Panc1 (cell line): ENCODE results near the gene IQGAP1. TPM values are rescaled to one million over a fixed set of nuclear protein-coding genes. Genes with fewer than 3 reads are reported as not detected.

Source experiments
- ATAC-seq: fragments of 200-7000 bp; cut with Tn5 transposase; 2 replicates; pipeline ENCODE4 v1.9.1; 2020; ENCODE audit warnings: mild to moderate bottlenecking, moderate library complexity
- BruUV-seq: library from RNA; stranded (reverse); fragments of 400-500 nt; replicated peaks from 2 replicates; lab custom pipeline; 2021; lab: Mats Ljungman, UMichigan
- CTCF ChIA-PET: fragments of 300-600 bp; sonication (Branson Sonifier 250); formaldehyde crosslinking; loops from one replicate; lab custom pipeline; 2022; ENCODE audit warnings: antibody characterized with exemption; lab: Charles Lee
- POLR2A ChIA-PET: fragments of 300-600 bp; sonication (Branson Sonifier 250); formaldehyde crosslinking; loops from one replicate; lab custom pipeline; 2022; ENCODE audit warnings: antibody characterized with exemption; lab: Charles Lee
- DNase-seq: peaks from one replicate; pipeline ENCODE4 v3.0.0-alpha.2; 2010; ENCODE audit warnings: low read depth, low spot score
- H3K27ac ChIP-seq: 2 replicates; pipeline ENCODE4 v1.5.1; 2011; ENCODE audit warnings: mild to moderate bottlenecking, low read length, inconsistent platforms
- H3K27me3 ChIP-seq: fragments of 200-500 bp; sonication (Bioruptor generic); 2 replicates; pipeline ENCODE4 v1.6.0; 2014; ENCODE audit warnings: low read length, inconsistent platforms; ENCODE audit not compliant: control insufficient read depth, insufficient read depth
- H3K36me3 ChIP-seq: fragments of 200-500 bp; sonication (Bioruptor generic); 2 replicates; pipeline ENCODE4 v1.5.1; 2014; ENCODE audit warnings: inconsistent platforms, mild to moderate bottlenecking, low read length, moderate library complexity; ENCODE audit not compliant: control insufficient read depth, insufficient read depth
- H3K4me1 ChIP-seq: 2 replicates; pipeline ENCODE4 v1.5.1; 2011; ENCODE audit warnings: inconsistent platforms, mild to moderate bottlenecking, low read length, moderate library complexity; ENCODE audit not compliant: control insufficient read depth, insufficient read depth
- H3K4me3 ChIP-seq, 2 experiments: 2 replicates each; pipeline ENCODE4 v1.5.1; 2011 to 2012; ENCODE audit warnings: low read depth in 2 of 2, low read length in 2 of 2, mild to moderate bottlenecking in 2 of 2, inconsistent platforms in 1 of 2, moderate library complexity in 1 of 2
- H3K9me3 ChIP-seq: fragments of 200-500 bp; sonication (Bioruptor generic); 2 replicates; pipeline ENCODE4 v1.5.1; 2014; ENCODE audit warnings: low read depth, mild to moderate bottlenecking, inconsistent platforms, low read length, moderate library complexity; ENCODE audit not compliant: control insufficient read depth, insufficient read depth
- POLR2AphosphoS5 ChIP-seq: IDR thresholded peaks from 2 replicates; pipeline ENCODE4 v1.6.1; 2012; ENCODE audit warnings: mild to moderate bottlenecking, low read depth, low read length, moderate library complexity
- SIN3A ChIP-seq: IDR thresholded peaks from 2 replicates; pipeline ENCODE4 v1.6.1; 2012; ENCODE audit warnings: low read depth, mild to moderate bottlenecking, low read length, moderate library complexity, borderline replicate concordance; ENCODE audit not compliant: insufficient read depth
- TCF7L2 ChIP-seq: IDR thresholded peaks from 2 replicates; pipeline ENCODE4 v1.6.1; 2011; ENCODE audit warnings: mild to moderate bottlenecking, low read depth, low read length, inconsistent platforms
- in situ Hi-C: cut with HindIII; loops from 2 replicates; pipeline ENCODE4 v1.10.0; 2016; ENCODE audit warnings: low sequenced_read_pairs, low pct_unique_long_range_greater_than_20kb
- intact Hi-C: fragments of 100-400 bp; cut with micrococcal nuclease; formaldehyde crosslinking; loops from one replicate; pipeline ENCODE4 v1.10.0; 2022; ENCODE audit not compliant: unreplicated experiment
- total RNA-seq: library from RNA; stranded (reverse); gene quantifications from one replicate; pipeline ENCODE4 v1.2.1, GENCODE V29; 2021; ENCODE audit not compliant: unreplicated experiment
- TF ChIP-seq, protein P1 (sequence below), 2 experiments: IDR thresholded peaks; 2 replicates each; pipeline ENCODE4 v1.6.1; 2011 to 2012; ENCODE audit warnings: low read depth in 2 of 2, control low read depth in 1 of 2, low read length in 1 of 2, mild to moderate bottlenecking in 1 of 2, moderate library complexity in 1 of 2; ENCODE audit not compliant: insufficient read depth in 1 of 2
- TF ChIP-seq, protein P2 (sequence below): fragments of 450-650 bp; IDR thresholded peaks from 2 replicates; pipeline ENCODE4 v1.5.1; 2017; ENCODE audit warnings: mild to moderate bottlenecking

IQGAP1 gene
- total RNA-seq, 1 experiment from 2014 or later, result 228 TPM

DNA sequence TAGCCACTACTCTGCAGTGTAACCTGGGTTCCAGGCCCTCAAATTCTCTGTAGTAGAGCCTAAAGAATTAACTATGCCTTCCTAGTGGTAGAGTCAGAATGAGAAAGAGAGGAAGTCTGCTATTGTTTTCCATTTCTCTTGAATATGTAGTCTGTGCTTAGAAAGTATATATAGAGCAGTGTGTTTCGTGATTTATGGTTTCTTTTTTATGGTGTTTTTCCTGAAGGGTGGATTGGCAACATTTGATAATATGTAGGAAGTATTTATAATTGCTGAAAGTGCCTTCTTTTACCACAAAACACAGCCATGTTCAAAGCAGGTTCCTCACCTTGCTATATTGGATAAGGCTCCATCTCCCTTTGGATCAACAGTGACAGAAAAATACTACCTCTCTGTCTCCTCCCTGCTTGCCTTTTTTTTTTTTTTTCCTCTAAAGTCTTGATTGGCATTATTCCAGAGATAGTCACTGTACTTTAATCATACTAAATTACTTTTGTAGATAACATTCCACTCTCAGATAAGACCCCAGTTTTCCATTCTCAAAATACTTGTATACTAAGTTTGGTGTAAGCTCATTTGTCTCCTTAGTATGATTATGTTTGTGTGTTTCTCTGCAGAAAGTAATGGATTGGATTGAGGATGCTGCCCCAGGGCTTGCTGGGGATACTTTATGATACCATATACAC is 47.8 kb downstream of the IQGAP1 start:
- in situ Hi-C loops (no loop called here), intact Hi-C loops (no loop called here)
- Histone ChIP-seq H3K27ac (no peak overlapping the region), H3K27me3 (no peaks in the 10 kb centered on the region), H3K36me3 (peaks cover 26% of the 10 kb centered on the region; the same call in 1 of the 2 replicates), H3K4me1 (no peaks in the 10 kb centered on the region), H3K9me3 (no peaks in the 10 kb centered on the region), H3K4me3 (no peak overlapping the region)
- BruUV-seq, result no TSS peak
- ATAC-seq, result no peak
- CTCF ChIA-PET, result no interaction called here
- no peak for TF ChIP-seq SIN3A
- TF ChIP-seq, protein P1, sequence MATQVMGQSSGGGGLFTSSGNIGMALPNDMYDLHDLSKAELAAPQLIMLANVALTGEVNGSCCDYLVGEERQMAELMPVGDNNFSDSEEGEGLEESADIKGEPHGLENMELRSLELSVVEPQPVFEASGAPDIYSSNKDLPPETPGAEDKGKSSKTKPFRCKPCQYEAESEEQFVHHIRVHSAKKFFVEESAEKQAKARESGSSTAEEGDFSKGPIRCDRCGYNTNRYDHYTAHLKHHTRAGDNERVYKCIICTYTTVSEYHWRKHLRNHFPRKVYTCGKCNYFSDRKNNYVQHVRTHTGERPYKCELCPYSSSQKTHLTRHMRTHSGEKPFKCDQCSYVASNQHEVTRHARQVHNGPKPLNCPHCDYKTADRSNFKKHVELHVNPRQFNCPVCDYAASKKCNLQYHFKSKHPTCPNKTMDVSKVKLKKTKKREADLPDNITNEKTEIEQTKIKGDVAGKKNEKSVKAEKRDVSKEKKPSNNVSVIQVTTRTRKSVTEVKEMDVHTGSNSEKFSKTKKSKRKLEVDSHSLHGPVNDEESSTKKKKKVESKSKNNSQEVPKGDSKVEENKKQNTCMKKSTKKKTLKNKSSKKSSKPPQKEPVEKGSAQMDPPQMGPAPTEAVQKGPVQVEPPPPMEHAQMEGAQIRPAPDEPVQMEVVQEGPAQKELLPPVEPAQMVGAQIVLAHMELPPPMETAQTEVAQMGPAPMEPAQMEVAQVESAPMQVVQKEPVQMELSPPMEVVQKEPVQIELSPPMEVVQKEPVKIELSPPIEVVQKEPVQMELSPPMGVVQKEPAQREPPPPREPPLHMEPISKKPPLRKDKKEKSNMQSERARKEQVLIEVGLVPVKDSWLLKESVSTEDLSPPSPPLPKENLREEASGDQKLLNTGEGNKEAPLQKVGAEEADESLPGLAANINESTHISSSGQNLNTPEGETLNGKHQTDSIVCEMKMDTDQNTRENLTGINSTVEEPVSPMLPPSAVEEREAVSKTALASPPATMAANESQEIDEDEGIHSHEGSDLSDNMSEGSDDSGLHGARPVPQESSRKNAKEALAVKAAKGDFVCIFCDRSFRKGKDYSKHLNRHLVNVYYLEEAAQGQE (IDR thresholded peaks at IDR 0.05; ENCODE audit: insufficient read depth in 1 of 2, low read depth in 2 of 2, low read length in 1 of 2), result no peak
- TF ChIP-seq TCF7L2, result no peak
- TF ChIP-seq, protein P2, sequence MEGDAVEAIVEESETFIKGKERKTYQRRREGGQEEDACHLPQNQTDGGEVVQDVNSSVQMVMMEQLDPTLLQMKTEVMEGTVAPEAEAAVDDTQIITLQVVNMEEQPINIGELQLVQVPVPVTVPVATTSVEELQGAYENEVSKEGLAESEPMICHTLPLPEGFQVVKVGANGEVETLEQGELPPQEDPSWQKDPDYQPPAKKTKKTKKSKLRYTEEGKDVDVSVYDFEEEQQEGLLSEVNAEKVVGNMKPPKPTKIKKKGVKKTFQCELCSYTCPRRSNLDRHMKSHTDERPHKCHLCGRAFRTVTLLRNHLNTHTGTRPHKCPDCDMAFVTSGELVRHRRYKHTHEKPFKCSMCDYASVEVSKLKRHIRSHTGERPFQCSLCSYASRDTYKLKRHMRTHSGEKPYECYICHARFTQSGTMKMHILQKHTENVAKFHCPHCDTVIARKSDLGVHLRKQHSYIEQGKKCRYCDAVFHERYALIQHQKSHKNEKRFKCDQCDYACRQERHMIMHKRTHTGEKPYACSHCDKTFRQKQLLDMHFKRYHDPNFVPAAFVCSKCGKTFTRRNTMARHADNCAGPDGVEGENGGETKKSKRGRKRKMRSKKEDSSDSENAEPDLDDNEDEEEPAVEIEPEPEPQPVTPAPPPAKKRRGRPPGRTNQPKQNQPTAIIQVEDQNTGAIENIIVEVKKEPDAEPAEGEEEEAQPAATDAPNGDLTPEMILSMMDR, result no peak
- TF ChIP-seq POLR2AphosphoS5, result no peak
- no peak for DNase-seq
- POLR2A ChIA-PET, result no interaction called here

DNA sequence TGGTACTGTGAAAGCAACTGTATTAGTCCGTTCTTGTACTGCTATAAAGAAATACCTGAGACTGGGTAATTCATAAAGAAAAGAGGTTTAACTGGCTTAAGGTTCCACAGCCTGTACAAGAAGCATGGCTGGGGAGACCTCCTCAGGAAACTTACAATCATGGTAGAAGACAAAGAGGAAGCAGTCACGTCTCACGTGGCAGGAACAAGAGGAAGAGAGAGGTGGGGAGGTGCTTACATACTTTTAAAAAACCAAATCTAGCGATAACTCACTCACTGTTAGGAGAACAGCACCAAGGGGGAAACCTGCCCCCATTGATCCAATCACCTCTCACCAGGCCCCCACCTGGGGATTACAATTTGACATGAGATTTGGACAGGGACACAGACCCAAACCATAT is 48.9 kb downstream of the IQGAP1 start:
- DNase-seq (no peak), ATAC-seq (no peak)
- in situ Hi-C loops, result no loop called here
- no peaks in the 10 kb centered on the region for H3K4me1 ChIP-seq
- no TSS peak for BruUV-seq
- POLR2A ChIA-PET, result no interaction called here
- H3K36me3 ChIP-seq, result peaks cover 32% of the 10 kb centered on the region
- no peaks in the 10 kb centered on the region for H3K9me3 ChIP-seq
- intact Hi-C loops, result no loop called here
- TF ChIP-seq, protein P2, result no peak
- TF ChIP-seq, protein P1 (IDR thresholded peaks at IDR 0.05; ENCODE audit: insufficient read depth in 1 of 2, low read depth in 2 of 2, low read length in 1 of 2), result no peak
- no peak for TF ChIP-seq TCF7L2
- no peak for TF ChIP-seq SIN3A
- no peak for TF ChIP-seq POLR2AphosphoS5
- no peaks in the 10 kb centered on the region for H3K27me3 ChIP-seq
- CTCF ChIA-PET, result no interaction called here
- H3K4me3 ChIP-seq, result no peak overlapping the region
- no peak overlapping the region for H3K27ac ChIP-seq
